ENCODE data around the gene GPR75. TPM values are rescaled to one million over a fixed set of nuclear protein-coding genes. Genes with fewer than 3 reads are reported as not detected.

Gene GPR75
- total RNA-seq, 1 experiment from 2014 or later: 5.3 TPM

GRCh38 chr2:53819634-53820033, 40.1 kb downstream of the GPR75 start:
- TF ChIP-seq, protein P1, sequence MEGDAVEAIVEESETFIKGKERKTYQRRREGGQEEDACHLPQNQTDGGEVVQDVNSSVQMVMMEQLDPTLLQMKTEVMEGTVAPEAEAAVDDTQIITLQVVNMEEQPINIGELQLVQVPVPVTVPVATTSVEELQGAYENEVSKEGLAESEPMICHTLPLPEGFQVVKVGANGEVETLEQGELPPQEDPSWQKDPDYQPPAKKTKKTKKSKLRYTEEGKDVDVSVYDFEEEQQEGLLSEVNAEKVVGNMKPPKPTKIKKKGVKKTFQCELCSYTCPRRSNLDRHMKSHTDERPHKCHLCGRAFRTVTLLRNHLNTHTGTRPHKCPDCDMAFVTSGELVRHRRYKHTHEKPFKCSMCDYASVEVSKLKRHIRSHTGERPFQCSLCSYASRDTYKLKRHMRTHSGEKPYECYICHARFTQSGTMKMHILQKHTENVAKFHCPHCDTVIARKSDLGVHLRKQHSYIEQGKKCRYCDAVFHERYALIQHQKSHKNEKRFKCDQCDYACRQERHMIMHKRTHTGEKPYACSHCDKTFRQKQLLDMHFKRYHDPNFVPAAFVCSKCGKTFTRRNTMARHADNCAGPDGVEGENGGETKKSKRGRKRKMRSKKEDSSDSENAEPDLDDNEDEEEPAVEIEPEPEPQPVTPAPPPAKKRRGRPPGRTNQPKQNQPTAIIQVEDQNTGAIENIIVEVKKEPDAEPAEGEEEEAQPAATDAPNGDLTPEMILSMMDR (conservative IDR thresholded peaks at IDR 0.05): no peak

More at GRCh38 chr2:53819634-53820033, 40.1 kb downstream of the GPR75 start:
- Histone ChIP-seq H3K79me1 (ENCODE audit: insufficient read depth, low read depth, low read length, poor library complexity, severe bottlenecking) (no peaks in the 10 kb centered on the region), H2BK15ac (ENCODE audit: low read depth, low read length) (no peak overlapping the region), H3K4me1 (ENCODE audit: insufficient read depth, low read length) (no peaks in the 10 kb centered on the region), H3K79me2 (ENCODE audit: insufficient read depth, low read length) (no peaks in the 10 kb centered on the region), H3T11ph (ENCODE audit: low read length) (no peak overlapping the region), H3K23me2 (ENCODE audit: insufficient read length, low read depth, low read length, poor library complexity, severe bottlenecking) (no peaks in the 10 kb centered on the region), H2BK12ac (ENCODE audit: insufficient read length, low read depth, low read length) (no peak overlapping the region), H2BK5ac (ENCODE audit: insufficient read length, low read length) (no peak overlapping the region), H3K56ac (ENCODE audit: insufficient read length, low read depth, low read length) (no peak overlapping the region), H3K9me3 (ENCODE audit: control insufficient read depth, low read depth, low read length) (no peaks in the 10 kb centered on the region), H4K20me1 (ENCODE audit: control insufficient read depth, insufficient read depth, insufficient read length) (no peaks in the 10 kb centered on the region), H4K8ac (replicated peaks; ENCODE audit: insufficient read length, low read depth, low read length) (no peak overlapping the region), H3K14ac (ENCODE audit: insufficient read depth, low read length) (no peak overlapping the region), H3K18ac (ENCODE audit: insufficient read length, low read depth, low read length) (no peak overlapping the region), H2BK120ac (ENCODE audit: low read depth, low read length, poor library complexity, severe bottlenecking) (no peak overlapping the region), H4K5ac (ENCODE audit: insufficient read length, low read depth, low read length) (no peak overlapping the region), H3K27ac (ENCODE audit: insufficient read length, low read depth, low read length) (no peak overlapping the region), H4K91ac (ENCODE audit: insufficient read length, low read depth, low read length) (no peak overlapping the region), H2AFZ (ENCODE audit: low read length) (no peak overlapping the region), H3K23ac (ENCODE audit: insufficient read length, low read depth, low read length) (no peak overlapping the region), H3K27me3 (ENCODE audit: insufficient read depth, low read length) (no peaks in the 10 kb centered on the region), H2BK20ac (ENCODE audit: low read depth, low read length, poor library complexity, severe bottlenecking) (no peak overlapping the region), H3K9ac (ENCODE audit: extremely low read depth, insufficient read length, low read length) (no peak overlapping the region), H3K4ac (ENCODE audit: low read depth, low read length) (no peak overlapping the region), H2AK5ac (ENCODE audit: insufficient read length, low read length) (no peak overlapping the region), H3K4me2 (ENCODE audit: insufficient read depth, insufficient read length, low read length) (no peak overlapping the region)
- H3K4me3 Mint-ChIP-seq: no peak overlapping the region
- H3K27me3 Mint-ChIP-seq (ENCODE audit: low read depth): no peaks in the 10 kb centered on the region
- H3K36me3 Mint-ChIP-seq (ENCODE audit: insufficient read depth in 1 of 3, low read depth in 3 of 3): peaks cover 6 to 23% (median 16%) of the 10 kb centered on the region in 3 experiments; a peak in 6 of 7 replicates
- H3K9me3 Mint-ChIP-seq: no peaks in the 10 kb centered on the region
- DNase-seq: no peak
- peaks cover 0 to 5% of the 10 kb centered on the region in 2 experiments; a peak in 1 of 4 replicates for H3K4me1 Mint-ChIP-seq
- WGBS (ENCODE audit: extremely low coverage, insufficient read length, low lambda C conversion rate): no CpG with 5 or more reads among the region's 4 CpGs
- H3K27ac Mint-ChIP-seq: 0 out of 7 replicates have a peak overlapping the region, but pooled peaks of 1 of the 3 experiments have one; percentile 11
